Tibial nerve (tissue), 3 donors: ENCODE measurements around the gene ZNF14.

Experiments
- CTCF ChIP-seq, 5 experiments: fragments of 200-600 bp in 3 of 5; fragments of 450-650 bp in 2 of 5; sonication (generic) in 3 of 5; IDR thresholded peaks; one replicate each; pipeline ENCODE4 v1.5.1; 2016 to 2019; ENCODE audit warnings: antibody characterized with exemption in 5 of 5, mild to moderate bottlenecking in 3 of 5, moderate library complexity in 2 of 5
- POLR2A ChIP-seq, 2 donors: fragments of 450-650 bp; IDR thresholded peaks; one replicate each; pipeline ENCODE4 v1.6.1; 2017; ENCODE audit warnings: antibody characterized with exemption in 2 of 2, mild to moderate bottlenecking in 2 of 2, moderate library complexity in 2 of 2

DNA sequence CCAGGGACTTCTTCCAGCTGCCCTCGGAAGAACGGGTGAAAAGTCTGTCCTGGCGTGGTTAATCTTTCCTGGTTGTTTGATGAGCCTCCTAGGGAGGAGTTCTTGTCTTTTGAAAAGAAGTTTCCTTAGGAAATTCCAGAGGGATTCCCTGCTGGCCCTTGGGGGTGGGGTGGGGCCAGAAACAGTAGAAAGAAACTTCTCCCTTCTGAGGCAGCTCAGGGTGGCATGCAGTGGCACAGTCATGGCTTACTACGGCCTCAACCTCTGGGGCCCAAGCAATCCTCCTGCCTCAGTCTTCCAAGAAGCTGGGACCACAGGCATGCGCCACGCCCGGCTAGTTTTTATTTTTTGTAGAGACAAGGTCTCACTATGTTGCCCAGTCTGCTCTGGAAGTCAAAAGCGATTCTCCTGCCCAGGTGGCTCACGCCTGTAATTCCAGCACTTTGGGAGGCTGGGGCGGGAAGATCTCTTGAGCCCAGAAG, 62.8 kb downstream of the ZNF14 start:
- TF ChIP-seq CTCF (IDR thresholded peaks at IDR 0.05) (no peak), POLR2A (IDR thresholded peaks at IDR 0.05) (no peak)
